Loucy (cell line): ENCODE data around the gene TGFBI.

Experiments used
- H2AFZ ChIP-seq: fragments of 200-600 bp; sonication (generic); 2 replicates; pipeline ENCODE4 v1.6.0; 2016; ENCODE audit warnings: antibody characterized with exemption, mild to moderate bottlenecking, low read length, moderate library complexity
- H3F3A ChIP-seq: fragments of 200-600 bp; 2 replicates; pipeline ENCODE4 v1.6.0; 2016; ENCODE audit warnings: antibody characterized with exemption, low read depth, mild to moderate bottlenecking
- H3K27me3 ChIP-seq: fragments of 200-600 bp; sonication (generic); 2 replicates; pipeline ENCODE4 v1.6.1; 2014; ENCODE audit warnings: low read length, mild to moderate bottlenecking; ENCODE audit not compliant: insufficient read depth, poor library complexity, severe bottlenecking
- H3K36me3 ChIP-seq: fragments of 200-600 bp; sonication (generic); 2 replicates; pipeline ENCODE4 v1.6.1; 2016; ENCODE audit warnings: low read length; ENCODE audit not compliant: insufficient read depth
- H3K4me1 ChIP-seq: fragments of 200-600 bp; sonication (generic); 2 replicates; pipeline ENCODE4 v1.5.1; 2014; ENCODE audit warnings: low read length, mild to moderate bottlenecking; ENCODE audit not compliant: insufficient read depth, poor library complexity, severe bottlenecking
- H3K4me2 ChIP-seq: fragments of 200-600 bp; sonication (generic); 2 replicates; pipeline ENCODE4 v1.6.0; 2014; ENCODE audit warnings: antibody characterized with exemption, low read length, low read depth, mild to moderate bottlenecking; ENCODE audit not compliant: poor library complexity, severe bottlenecking
- H3K4me3 ChIP-seq: fragments of 200-600 bp; sonication (generic); 2 replicates; pipeline ENCODE4 v1.5.1; 2014; ENCODE audit warnings: low read length, mild to moderate bottlenecking, mixed read lengths; ENCODE audit not compliant: poor library complexity, severe bottlenecking
- H3K79me2 ChIP-seq: fragments of 200-600 bp; sonication (generic); 2 replicates; pipeline ENCODE4 v1.6.1; 2014; ENCODE audit warnings: low read length; ENCODE audit not compliant: insufficient read depth
- H3K9ac ChIP-seq: fragments of 200-600 bp; sonication (generic); 2 replicates; pipeline ENCODE4 v1.6.0; 2014; ENCODE audit warnings: mild to moderate bottlenecking, low read depth, low read length, moderate library complexity; ENCODE audit not compliant: poor library complexity, severe bottlenecking
- H3K9me2 ChIP-seq: fragments of 200-600 bp; sonication (generic); replicated peaks from 2 replicates; pipeline ENCODE4 v1.6.1; 2016; ENCODE audit warnings: low read depth, low read length, mixed read lengths
- H3K9me3 ChIP-seq: fragments of 200-600 bp; sonication (generic); 2 replicates; pipeline ENCODE4 v1.6.1; 2014; ENCODE audit warnings: mild to moderate bottlenecking, antibody characterized with exemption, low read length, low read depth; ENCODE audit not compliant: insufficient read depth
- H4K20me1 ChIP-seq: fragments of 200-600 bp; sonication (generic); 2 replicates; pipeline ENCODE4 v1.6.0; 2014; ENCODE audit warnings: antibody characterized with exemption, low read length, mild to moderate bottlenecking; ENCODE audit not compliant: insufficient read depth, poor library complexity, severe bottlenecking
- CTCF ChIP-seq: fragments of 200-600 bp; sonication (generic); conservative IDR thresholded peaks from 2 replicates; pipeline ENCODE4 v1.5.1; 2014; ENCODE audit warnings: mild to moderate bottlenecking, antibody characterized with exemption, low read length
- EZH2phosphoT487 ChIP-seq: fragments of 200-600 bp; IDR thresholded peaks from 2 replicates; pipeline ENCODE4 v1.6.1; 2018; ENCODE audit warnings: antibody characterized with exemption, mild to moderate bottlenecking, moderate library complexity, borderline replicate concordance

The TGFBI gene

GRCh38 chr5:136054142-136055019 lies 25.6 kb downstream of the TGFBI start:
- Histone ChIP-seq H3K4me3 (no peak overlapping the region), H3K4me2 (no peak overlapping the region), H3K36me3 (no peaks in the 10 kb centered on the region), H2AFZ (no peak overlapping the region), H3K9me3 (no peaks in the 10 kb centered on the region), H3K27me3 (no peaks in the 10 kb centered on the region), H3K4me1 (no peaks in the 10 kb centered on the region), H3F3A (no peaks in the 10 kb centered on the region), H3K9me2 (no peaks in the 10 kb centered on the region), H4K20me1 (no peaks in the 10 kb centered on the region), H3K79me2 (no peaks in the 10 kb centered on the region), H3K9ac (no peak overlapping the region)
- TF ChIP-seq CTCF (no peak), EZH2phosphoT487 (no peak)

GRCh38 chr5:136055612-136056309 lies 27.0 kb downstream of the TGFBI start:
- Histone ChIP-seq H3K27me3 (no peaks in the 10 kb centered on the region), H3K36me3 (no peaks in the 10 kb centered on the region), H3F3A (no peaks in the 10 kb centered on the region), H4K20me1 (no peaks in the 10 kb centered on the region), H3K9ac (no peak overlapping the region), H2AFZ (no peak overlapping the region), H3K4me1 (no peaks in the 10 kb centered on the region), H3K9me2 (no peaks in the 10 kb centered on the region), H3K4me2 (no peak overlapping the region), H3K9me3 (no peaks in the 10 kb centered on the region), H3K79me2 (no peaks in the 10 kb centered on the region), H3K4me3 (no peak overlapping the region)
- TF ChIP-seq CTCF (no peak), EZH2phosphoT487 (no peak)

- Histone ChIP-seq H3K9me2 (no peaks in the 10 kb centered on the region), H3K9ac (no peak overlapping the region), H3F3A (no peaks in the 10 kb centered on the region), H3K4me1 (no peaks in the 10 kb centered on the region), H3K4me3 (no peak overlapping the region), H3K9me3 (no peaks in the 10 kb centered on the region), H3K36me3 (no peaks in the 10 kb centered on the region), H3K79me2 (no peaks in the 10 kb centered on the region), H3K4me2 (no peak overlapping the region), H2AFZ (no peak overlapping the region), H3K27me3 (no peaks in the 10 kb centered on the region), H4K20me1 (no peaks in the 10 kb centered on the region)
- TF ChIP-seq EZH2phosphoT487 (no peak), CTCF (no peak)
These were observed 27.5 kb downstream of the TGFBI start for GRCh38 chr5:136056336-136056735.
